Vagina (tissue), 2 donors: Measurements from ENCODE around the gene PPP5C. TPM values are rescaled to one million over a fixed set of nuclear protein-coding genes. Genes with fewer than 3 reads are reported as not detected.

Experiments
- DNase-seq, 2 donors: peaks; one replicate each; pipeline ENCODE4 v3.0.0-alpha.2; 2017; ENCODE audit errors: extremely low spot score in 2 of 2
- H3K27ac ChIP-seq: fragments of 200-600 bp; sonication (generic); one replicate; pipeline ENCODE4 v1.5.1; 2019
- H3K27me3 ChIP-seq: fragments of 200-600 bp; sonication (generic); one replicate; pipeline ENCODE4 v1.5.1; 2019
- H3K36me3 ChIP-seq, 2 donors: fragments of 200-600 bp; sonication (generic); one replicate each; pipeline ENCODE4 v1.5.1; 2017 to 2019
- H3K4me1 ChIP-seq: fragments of 200-600 bp; sonication (generic); one replicate; pipeline ENCODE4 v1.5.1; 2019
- H3K4me3 ChIP-seq, 2 donors: fragments of 200-600 bp; sonication (generic); 1 replicate in 1 of 2; 2 replicates in 1 of 2; pipeline ENCODE4 v1.5.1; 2016 to 2019
- H3K9me3 ChIP-seq: fragments of 200-600 bp; sonication (generic); one replicate; pipeline ENCODE4 v1.5.1; 2019
- CTCF ChIP-seq, 3 experiments: fragments of 450-650 bp in 2 of 3; fragments of 200-600 bp in 1 of 3; sonication (generic) in 1 of 3; IDR thresholded peaks; one replicate each; pipeline ENCODE4 v1.5.1; 2017 to 2019; ENCODE audit warnings: antibody characterized with exemption in 3 of 3, mild to moderate bottlenecking in 2 of 3, moderate library complexity in 2 of 3
- POLR2A ChIP-seq, 2 donors: fragments of 450-650 bp; IDR thresholded peaks; one replicate each; pipeline ENCODE4 v1.6.1; 2017; ENCODE audit warnings: antibody characterized with exemption in 2 of 2, mild to moderate bottlenecking in 2 of 2, moderate library complexity in 2 of 2
- POLR2AphosphoS5 ChIP-seq, 2 donors: sonication (generic); formaldehyde crosslinking; IDR thresholded peaks; one replicate each; pipeline ENCODE4 v1.9.0; 2017; ENCODE audit warnings: antibody characterized with exemption in 2 of 2, mild to moderate bottlenecking in 2 of 2, low read depth in 1 of 2; ENCODE audit not compliant: insufficient read depth in 1 of 2
- intact Hi-C: fragments of 100-400 bp; cut with DNase I; formaldehyde crosslinking; loops from one replicate; pipeline ENCODE4 v1.15.1; 2023
- total RNA-seq: library from RNA; depleted of rRNA; stranded (reverse); fragments of >200 nt; gene quantifications from one replicate; pipeline ENCODE4 v1.2.3, GENCODE V29; 2016

PPP5C gene
- total RNA-seq, 1 donor from 2014 or later: 60.4 TPM

DNA sequence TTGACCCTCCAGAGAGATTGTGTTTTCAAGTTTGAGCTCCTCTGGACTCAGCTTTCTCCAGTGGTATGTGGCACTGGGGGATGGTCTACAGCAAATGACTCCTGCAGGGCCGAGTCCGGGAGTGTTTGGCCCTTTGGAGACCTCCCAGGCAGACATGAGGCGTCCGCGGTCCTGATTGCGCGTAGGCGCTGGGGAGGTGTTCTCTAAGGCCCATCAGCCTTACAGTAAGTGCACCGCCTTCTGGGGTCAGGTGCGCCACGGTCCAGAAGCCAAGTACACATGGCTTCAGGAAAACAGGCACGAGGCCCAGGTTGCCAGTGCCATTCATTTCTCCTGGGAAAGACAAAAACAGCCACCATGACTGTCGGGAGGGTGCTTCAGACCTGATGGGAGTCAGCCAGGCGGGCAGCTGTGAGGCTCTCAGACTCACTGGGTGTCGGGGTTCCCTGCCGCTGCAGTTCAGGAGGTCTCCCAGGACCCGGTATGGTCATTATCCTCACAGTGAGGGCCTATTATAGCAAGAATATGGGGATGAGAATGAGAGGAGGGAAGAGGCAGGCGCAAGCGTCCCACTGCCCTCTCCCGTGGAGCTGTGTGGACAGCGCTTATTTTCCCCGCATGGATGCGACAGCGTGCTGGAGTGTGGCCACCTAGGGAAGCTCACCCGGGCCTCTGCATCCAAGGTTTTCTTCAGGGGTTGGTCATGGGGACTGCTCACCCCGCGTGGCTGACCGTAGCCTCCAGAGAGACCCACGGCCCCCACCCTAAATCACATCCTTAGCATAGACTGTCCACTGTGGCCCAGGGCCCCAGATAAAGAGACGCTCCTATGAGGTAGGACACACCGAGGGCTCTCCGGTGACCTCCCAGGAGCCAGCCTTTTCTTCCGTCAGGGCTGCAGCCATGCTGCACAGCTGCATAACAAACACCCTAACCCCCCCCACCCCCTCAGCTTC lies 44.7 kb downstream of the PPP5C start:
- DNase-seq: no peak
- no peaks in the 10 kb centered on the region for H3K27me3 ChIP-seq
- TF ChIP-seq POLR2A (IDR thresholded peaks at IDR 0.05) (no peak), CTCF (IDR thresholded peaks at IDR 0.05) (no peak), POLR2AphosphoS5 (IDR thresholded peaks at IDR 0.05; ENCODE audit: insufficient read depth in 1 of 2, low read depth in 1 of 2) (no peak)
- H3K36me3 ChIP-seq: peaks cover 0 to 51% of the 10 kb centered on the region in 2 donors
- intact Hi-C loops: loop anchor here (5.0 kb wide), 1 partner anchor 109 kb away; no protein-coding TSS in a partner anchor
- H3K4me1 ChIP-seq: peaks cover 8% of the 10 kb centered on the region
- H3K4me3 ChIP-seq: no peak overlapping the region
- no peaks in the 10 kb centered on the region for H3K9me3 ChIP-seq
- H3K27ac ChIP-seq: peak overlapping the region; percentile 14

DNA sequence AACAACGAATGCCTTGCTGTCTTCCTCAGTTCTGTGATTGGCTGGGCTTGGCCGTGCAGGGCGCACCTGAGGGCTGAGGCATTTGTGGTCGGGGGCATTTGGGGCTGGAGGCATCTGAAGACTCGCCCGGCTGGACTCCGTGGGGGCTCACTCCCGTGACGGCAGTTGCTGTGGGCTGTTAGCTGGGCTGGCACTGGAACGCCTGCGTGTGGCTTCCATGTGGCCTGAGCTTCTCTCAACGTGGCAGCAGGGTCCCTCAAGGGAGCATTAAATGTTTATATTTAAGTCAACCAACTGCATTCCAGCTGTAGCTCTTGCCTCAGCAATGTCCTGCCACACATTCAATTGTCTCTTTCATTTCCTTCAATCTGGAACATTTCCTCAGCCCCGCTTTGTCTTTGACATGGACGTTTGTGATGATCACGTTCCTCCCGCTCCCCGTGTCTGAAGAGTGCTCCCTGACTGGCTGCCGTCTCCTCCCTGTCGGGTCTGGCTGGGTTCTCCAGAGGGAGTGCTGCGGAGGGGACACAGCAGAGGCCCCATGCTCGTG lies 45.4 kb downstream of the PPP5C start:
- Histone ChIP-seq H3K27me3 (no peaks in the 10 kb centered on the region), H3K36me3 (peaks cover 0 to 43% of the 10 kb centered on the region in 2 donors), H3K9me3 (no peaks in the 10 kb centered on the region), H3K4me3 (no peak overlapping the region), H3K27ac (peak overlapping the region; percentile 14), H3K4me1 (peaks cover 8% of the 10 kb centered on the region)
- intact Hi-C loops: loop anchor here (5.0 kb wide), 1 partner anchor 110 kb away; no protein-coding TSS in a partner anchor
- DNase-seq: no peak
- TF ChIP-seq CTCF (IDR thresholded peaks at IDR 0.05): no peak
- no peak for TF ChIP-seq POLR2AphosphoS5 (IDR thresholded peaks at IDR 0.05; ENCODE audit: insufficient read depth in 1 of 2, low read depth in 1 of 2)
- TF ChIP-seq POLR2A (IDR thresholded peaks at IDR 0.05): no peak

DNA sequence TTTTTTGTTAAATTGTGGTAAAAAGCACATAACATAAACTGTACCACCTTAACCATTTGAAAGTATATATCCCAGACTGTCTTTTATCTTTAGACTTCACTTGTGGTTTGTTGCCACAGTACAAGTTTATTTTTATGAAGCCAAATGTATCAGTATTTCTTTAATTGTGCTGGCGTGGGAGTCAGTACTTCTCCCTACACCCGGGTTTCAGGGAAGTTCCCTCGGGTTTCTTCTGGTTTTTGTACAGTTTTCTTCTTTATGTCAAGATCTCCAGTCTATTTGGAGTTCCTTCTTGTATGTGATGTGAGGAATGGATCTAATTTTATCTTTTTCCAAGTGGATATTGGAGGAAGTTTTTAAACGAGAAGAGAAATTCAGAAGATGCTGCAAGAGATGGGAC lies 46.0 kb downstream of the PPP5C start:
- Histone ChIP-seq H3K9me3 (no peaks in the 10 kb centered on the region), H3K4me3 (no peak overlapping the region), H3K4me1 (peaks cover 8% of the 10 kb centered on the region), H3K27me3 (no peaks in the 10 kb centered on the region), H3K27ac (peak overlapping the region; percentile 14), H3K36me3 (peaks cover 0 to 38% of the 10 kb centered on the region in 2 donors)
- DNase-seq: no peak
- TF ChIP-seq CTCF (IDR thresholded peaks at IDR 0.05) (no peak), POLR2A (IDR thresholded peaks at IDR 0.05) (no peak), POLR2AphosphoS5 (IDR thresholded peaks at IDR 0.05; ENCODE audit: insufficient read depth in 1 of 2, low read depth in 1 of 2) (no peak)
- intact Hi-C loops: loop anchor here (5.0 kb wide), 1 partner anchor 111 kb away; no protein-coding TSS in a partner anchor

DNA sequence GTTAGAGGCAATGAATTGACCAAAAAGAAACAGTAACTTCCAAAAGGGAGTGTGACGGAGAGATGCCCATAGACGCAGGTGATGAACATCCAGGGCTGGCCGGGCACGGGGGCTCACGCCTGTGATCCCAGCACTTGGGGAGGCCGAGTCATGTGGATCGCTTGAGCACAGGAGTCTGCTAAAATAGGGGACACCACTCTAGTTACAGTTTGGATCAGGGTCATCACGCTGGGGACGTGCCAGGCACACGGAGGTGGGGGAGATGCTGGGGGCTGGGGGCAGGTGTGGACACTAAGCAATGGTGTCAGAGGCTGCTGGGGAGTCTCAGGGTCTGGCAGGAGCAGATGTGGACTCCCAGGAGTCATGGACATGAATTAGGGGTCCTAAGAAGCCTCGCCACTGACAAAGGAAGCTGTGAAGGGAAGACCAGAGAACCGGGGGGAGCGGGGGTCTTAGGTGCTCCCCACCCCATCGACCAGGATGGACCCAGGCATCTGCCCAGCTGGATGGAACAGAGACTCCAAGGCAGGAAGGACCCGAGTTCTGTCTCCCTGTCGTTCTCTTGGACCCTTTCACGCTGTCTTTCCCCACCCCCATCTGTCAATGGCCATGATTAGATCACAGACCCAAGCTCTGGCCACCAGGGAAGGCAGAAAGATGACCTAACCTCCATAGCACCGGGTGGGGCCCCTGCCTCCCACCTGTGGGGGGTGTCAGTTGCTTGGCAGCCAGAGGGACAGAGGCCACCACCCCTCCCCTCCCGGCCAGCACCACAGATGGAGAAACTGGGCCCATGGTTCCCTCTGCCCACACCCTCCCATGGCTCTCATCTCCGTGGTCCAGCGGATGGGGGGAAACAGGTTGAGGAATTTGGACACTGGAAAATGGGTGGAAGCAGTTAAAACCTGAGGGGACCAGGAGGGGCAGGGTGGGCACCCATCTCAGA lies 46.8 kb downstream of the PPP5C start:
- Histone ChIP-seq H3K36me3 (peaks cover 0 to 29% of the 10 kb centered on the region in 2 donors), H3K4me3 (no peak overlapping the region), H3K27me3 (no peaks in the 10 kb centered on the region), H3K4me1 (peaks cover 8% of the 10 kb centered on the region), H3K27ac (no peak overlapping the region), H3K9me3 (no peaks in the 10 kb centered on the region)
- intact Hi-C loops: loop anchor here (2.0 to 5.0 kb wide), 2 partner anchors 93 to 111 kb away; no protein-coding TSS in a partner anchor
- no peak for DNase-seq
- TF ChIP-seq POLR2AphosphoS5 (IDR thresholded peaks at IDR 0.05; ENCODE audit: insufficient read depth in 1 of 2, low read depth in 1 of 2): no peak
- TF ChIP-seq POLR2A (IDR thresholded peaks at IDR 0.05): no peak
- no peak for TF ChIP-seq CTCF (IDR thresholded peaks at IDR 0.05)
